Small intestine (tissue), 7 donors: ENCODE data around the gene ANTXR1. TPM values are rescaled to one million over a fixed set of nuclear protein-coding genes. Genes with fewer than 3 reads are reported as not detected.

ENCODE experiments used
- DNase-seq, 2 donors: peaks; one replicate each; pipeline versions ENCODE4 v3.0.0 to v3.0.0-alpha.2; 2013
- FAIRE-seq: peaks from 2 replicates; lab custom pipeline; 2012; peaks lifted over from hg19 to GRCh38; lab: Jason Lieb, UNC
- H3K27ac ChIP-seq, 3 donors: one replicate each; pipeline ENCODE4 v1.5.1; 2013; ENCODE audit warnings: low read length in 2 of 3, mild to moderate bottlenecking in 2 of 3, control low read depth in 1 of 3, inconsistent platforms in 1 of 3, low read depth in 1 of 3, moderate library complexity in 1 of 3
- H3K27me3 ChIP-seq, 3 donors: one replicate each; pipeline ENCODE4 v1.6.1; 2013; ENCODE audit warnings: low read length in 3 of 3, inconsistent platforms in 1 of 3; ENCODE audit not compliant: control insufficient read depth in 3 of 3, insufficient read depth in 3 of 3
- H3K36me3 ChIP-seq, 3 donors: one replicate each; pipeline ENCODE4 v1.6.1; 2013; ENCODE audit warnings: low read length in 3 of 3, inconsistent platforms in 1 of 3, low read depth in 1 of 3, mild to moderate bottlenecking in 1 of 3, moderate library complexity in 1 of 3; ENCODE audit not compliant: control insufficient read depth in 3 of 3, insufficient read depth in 2 of 3
- H3K4me1 ChIP-seq, 3 donors: one replicate each; pipeline ENCODE4 v1.6.1; 2013; ENCODE audit warnings: low read length in 2 of 3, inconsistent platforms in 1 of 3, low read depth in 1 of 3, mild to moderate bottlenecking in 1 of 3, moderate library complexity in 1 of 3; ENCODE audit not compliant: control insufficient read depth in 3 of 3, insufficient read depth in 2 of 3
- H3K4me3 ChIP-seq, 3 donors: one replicate each; pipeline ENCODE4 v1.5.1; 2013; ENCODE audit warnings: low read length in 3 of 3, control low read depth in 1 of 3, inconsistent platforms in 1 of 3, low read depth in 1 of 3, mild to moderate bottlenecking in 1 of 3, moderate library complexity in 1 of 3
- H3K9me3 ChIP-seq, 2 donors: one replicate each; pipeline ENCODE4 v1.6.1; 2013; ENCODE audit warnings: low read depth in 1 of 2, low read length in 1 of 2; ENCODE audit not compliant: control insufficient read depth in 2 of 2, insufficient read depth in 1 of 2
- WGBS, 3 donors: extraction: QIAGEN DNeasy Blood & Tissue Kit; methylation state at CpG; one replicate each; pipeline ENCODE4 v1.1.7; 2013; 5-methylcytosine and 5-hydroxymethylcytosine counted together
- polyA plus RNA-seq, 4 donors: library from polyadenylated mRNA; stranded (reverse) in 3 of 4; unstranded in 1 of 4; fragments of 200-250 nt in 3 of 4; fragments of 120-200 nt in 1 of 4; gene quantifications; one replicate each; pipeline versions ENCODE4 v1.2.1 to v1.2.3, GENCODE V29; 2013
- donor health status: healthy with polysubstance abuse.
- donor health status: control.
- donor health status: control.
- donor health status: Bipolar disorder and iron deficiency.
- donor health status: healthy.

Gene ANTXR1
- polyA plus RNA-seq, 4 donors, result 0.22 to 13.0 (median 7.2) TPM

DNA sequence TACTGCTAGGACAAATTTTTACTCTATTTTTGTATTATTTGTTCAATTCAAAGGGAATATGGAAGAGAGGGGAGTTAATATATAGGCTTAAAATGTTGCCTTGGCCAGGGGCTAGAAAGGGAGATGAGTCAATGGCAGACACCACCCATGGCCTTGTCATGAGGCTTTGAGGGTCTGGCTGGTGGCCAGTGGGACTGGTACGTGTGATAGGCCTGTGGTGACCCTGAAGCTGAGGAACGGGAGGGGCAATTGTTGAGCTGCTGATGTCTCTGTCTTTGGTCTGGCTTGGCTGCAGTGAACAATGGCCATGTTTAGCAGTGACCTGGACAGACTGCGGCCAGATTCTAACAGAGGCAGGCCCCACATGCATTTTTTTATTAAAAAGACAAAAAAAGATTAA, 20.0 kb upstream of the ANTXR1 start:
- no peak for FAIRE-seq
- H3K9me3 ChIP-seq, result no peaks in the 10 kb centered on the region
- no peak overlapping the region for H3K27ac ChIP-seq
- H3K27me3 ChIP-seq, result peaks cover 0 to 4% (median 0%) of the 10 kb centered on the region in 3 donors
- 52 to 79% (median 68%) methylated on average over 3 of the region's 3 CpGs for WGBS, 3 donors
- no peak overlapping the region for H3K4me3 ChIP-seq
- no peak for DNase-seq
- no peaks in the 10 kb centered on the region for H3K4me1 ChIP-seq
- no peaks in the 10 kb centered on the region for H3K36me3 ChIP-seq

DNA sequence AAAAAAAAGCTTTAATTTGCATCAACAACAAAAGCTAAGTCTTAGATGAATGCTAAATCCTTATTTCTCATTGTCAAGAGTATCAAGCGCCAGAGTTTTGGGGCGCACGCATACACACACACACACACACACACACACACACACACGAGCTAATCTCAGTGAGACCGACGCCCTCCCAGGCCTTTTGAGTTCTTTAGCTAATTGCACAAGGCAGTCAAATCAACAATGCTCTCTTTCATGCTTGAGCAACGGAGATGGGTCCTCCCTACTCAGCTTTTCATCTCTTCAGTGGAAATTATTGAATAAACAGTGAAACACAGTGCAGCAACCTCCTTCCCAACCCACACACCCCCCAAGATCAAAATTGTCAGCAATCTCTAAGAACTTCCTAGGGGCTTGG, 19.3 kb upstream of the ANTXR1 start:
- H3K4me1 ChIP-seq, result no peaks in the 10 kb centered on the region
- peaks cover 0 to 4% (median 0%) of the 10 kb centered on the region in 3 donors for H3K27me3 ChIP-seq
- FAIRE-seq (no peak), DNase-seq (no peak)
- no peak overlapping the region for H3K27ac ChIP-seq
- no peaks in the 10 kb centered on the region for H3K9me3 ChIP-seq
- 46 to 69% (median 54%) methylated on average over 7 of the region's 7 CpGs for WGBS, 3 donors
- H3K4me3 ChIP-seq, result no peak overlapping the region
- no peaks in the 10 kb centered on the region for H3K36me3 ChIP-seq

DNA sequence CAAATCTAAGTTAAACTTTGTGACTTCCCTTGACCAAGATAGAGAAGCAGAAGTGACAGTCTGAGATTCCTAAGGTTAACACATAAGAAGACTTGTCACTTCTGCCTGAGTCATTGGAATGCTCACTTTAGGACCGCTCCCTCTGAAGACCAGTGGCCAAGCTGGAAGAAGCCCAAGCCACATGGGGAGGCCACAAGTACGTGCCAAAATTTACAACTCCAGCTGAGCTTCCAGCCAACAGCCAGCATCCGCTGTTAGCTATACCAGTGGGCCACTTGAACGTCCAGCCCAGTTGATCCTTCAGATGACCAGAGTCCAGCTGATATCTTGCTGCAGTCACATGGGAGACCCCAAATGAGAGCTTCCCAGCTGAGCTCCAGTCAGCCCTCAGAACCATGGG, 18.1 kb upstream of the ANTXR1 start:
- FAIRE-seq (no peak), DNase-seq (no peak)
- H3K9me3 ChIP-seq, result no peaks in the 10 kb centered on the region
- no peaks in the 10 kb centered on the region for H3K27me3 ChIP-seq
- no peaks in the 10 kb centered on the region for H3K36me3 ChIP-seq
- H3K4me3 ChIP-seq, result no peak overlapping the region
- WGBS, 3 donors, result 58 to 73% (median 67%) methylated on average over 4 of the region's 4 CpGs
- H3K27ac ChIP-seq, result no peak overlapping the region
- no peaks in the 10 kb centered on the region for H3K4me1 ChIP-seq

DNA sequence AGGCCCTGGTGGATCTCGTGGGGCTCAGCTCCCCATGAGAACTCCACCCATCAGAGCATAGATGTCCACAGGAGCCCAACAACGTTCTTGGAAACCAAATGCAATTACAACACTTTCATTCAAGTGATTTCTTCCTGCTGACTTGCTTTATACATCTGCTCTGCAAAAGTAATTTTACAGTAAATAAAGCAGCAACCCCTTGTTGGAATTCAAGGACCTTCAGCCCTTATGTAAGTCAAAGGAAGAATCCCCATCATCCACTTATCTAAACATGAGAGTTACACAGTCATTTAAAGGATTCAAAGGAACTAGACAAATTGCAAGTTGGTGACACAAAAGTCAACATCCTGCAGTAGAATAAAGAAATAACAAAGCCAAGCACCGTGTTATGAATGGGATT, 17.1 kb upstream of the ANTXR1 start:
- no peak overlapping the region for H3K4me3 ChIP-seq
- no peaks in the 10 kb centered on the region for H3K4me1 ChIP-seq
- FAIRE-seq (no peak), DNase-seq (no peak)
- H3K27me3 ChIP-seq, result no peaks in the 10 kb centered on the region
- H3K36me3 ChIP-seq, result no peaks in the 10 kb centered on the region
- no peaks in the 10 kb centered on the region for H3K9me3 ChIP-seq
- whole genome bisulfite sequencing, 3 donors, result 40 to 43% (median 42%) methylated on average over 3 of the region's 3 CpGs
- H3K27ac ChIP-seq, result no peak overlapping the region

DNA sequence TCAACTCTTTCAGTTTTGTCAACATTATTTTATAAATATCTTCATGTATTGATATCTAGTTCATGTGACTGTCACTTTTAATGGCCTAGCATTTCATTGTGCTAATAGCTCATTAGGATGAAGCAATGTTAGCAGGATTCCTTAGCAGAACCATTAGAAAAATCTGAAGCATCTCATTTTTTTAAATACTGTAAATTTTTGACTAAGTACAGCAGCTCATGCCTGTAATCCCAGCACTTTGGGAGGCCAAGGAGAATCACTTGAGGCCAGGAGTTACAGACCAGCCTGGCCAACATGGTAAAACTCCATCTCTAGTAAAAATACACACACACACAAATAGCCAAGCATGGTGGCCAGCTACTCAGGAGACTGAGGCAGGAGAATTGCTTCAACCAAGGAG, 15.6 kb upstream of the ANTXR1 start:
- no peaks in the 10 kb centered on the region for H3K36me3 ChIP-seq
- H3K4me3 ChIP-seq, result no peak overlapping the region
- no peak overlapping the region for H3K27ac ChIP-seq
- no peaks in the 10 kb centered on the region for H3K9me3 ChIP-seq
- H3K4me1 ChIP-seq, result no peaks in the 10 kb centered on the region
- FAIRE-seq, result no peak
- DNase-seq, result no peak
- no peaks in the 10 kb centered on the region for H3K27me3 ChIP-seq

DNA sequence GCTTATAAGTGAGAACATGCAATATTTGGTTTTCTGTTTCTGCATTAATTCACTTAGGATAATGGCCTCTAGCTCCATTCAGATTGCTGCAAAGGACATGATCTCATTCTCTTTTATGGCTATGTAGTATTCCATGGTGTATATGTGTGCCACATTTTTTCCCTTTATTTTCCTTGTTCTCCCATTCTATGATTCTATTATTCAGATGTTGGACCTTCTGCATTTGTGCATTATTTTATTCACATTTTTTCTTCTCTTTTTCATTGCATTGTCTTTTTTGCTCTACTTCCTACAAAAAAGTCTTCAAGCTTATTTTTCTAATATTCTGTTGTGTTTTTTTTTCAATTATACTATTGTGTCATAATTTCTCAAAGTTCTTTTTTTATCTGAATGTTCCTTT, 11.1 kb upstream of the ANTXR1 start:
- no peaks in the 10 kb centered on the region for H3K9me3 ChIP-seq
- H3K4me1 ChIP-seq, result no peaks in the 10 kb centered on the region
- H3K27me3 ChIP-seq, result no peaks in the 10 kb centered on the region
- H3K36me3 ChIP-seq, result no peaks in the 10 kb centered on the region
- FAIRE-seq (no peak), DNase-seq (no peak)
- H3K4me3 ChIP-seq, result no peak overlapping the region
- no peak overlapping the region for H3K27ac ChIP-seq

DNA sequence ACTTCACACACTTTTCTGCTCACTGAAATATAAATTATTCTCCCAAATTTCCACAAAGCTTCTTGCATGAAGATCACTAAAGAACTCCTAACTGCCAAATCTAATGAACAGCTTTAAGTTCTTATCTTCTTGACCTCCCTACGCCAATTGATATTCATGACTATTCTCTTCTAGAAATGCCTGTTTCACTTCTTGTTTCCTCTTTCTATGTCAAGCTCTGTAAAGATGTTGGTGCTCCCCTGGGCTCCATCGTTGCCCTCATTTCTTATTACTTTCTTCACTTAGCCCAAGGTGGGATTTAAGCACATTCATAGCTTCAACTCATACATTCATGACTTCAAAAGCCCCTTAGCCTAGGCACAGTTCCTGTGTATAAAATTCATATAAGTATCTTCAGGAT, 9.2 kb upstream of the ANTXR1 start:
- Histone ChIP-seq H3K4me1 (no peaks in the 10 kb centered on the region), H3K27me3 (no peaks in the 10 kb centered on the region), H3K36me3 (no peaks in the 10 kb centered on the region), H3K27ac (no peak overlapping the region), H3K4me3 (no peak overlapping the region), H3K9me3 (no peaks in the 10 kb centered on the region)
- DNase-seq, result no peak
- 81 to 88% (median 81%) methylated on average over 2 of the region's 2 CpGs for whole genome bisulfite sequencing, 3 donors
- no peak for FAIRE-seq

DNA sequence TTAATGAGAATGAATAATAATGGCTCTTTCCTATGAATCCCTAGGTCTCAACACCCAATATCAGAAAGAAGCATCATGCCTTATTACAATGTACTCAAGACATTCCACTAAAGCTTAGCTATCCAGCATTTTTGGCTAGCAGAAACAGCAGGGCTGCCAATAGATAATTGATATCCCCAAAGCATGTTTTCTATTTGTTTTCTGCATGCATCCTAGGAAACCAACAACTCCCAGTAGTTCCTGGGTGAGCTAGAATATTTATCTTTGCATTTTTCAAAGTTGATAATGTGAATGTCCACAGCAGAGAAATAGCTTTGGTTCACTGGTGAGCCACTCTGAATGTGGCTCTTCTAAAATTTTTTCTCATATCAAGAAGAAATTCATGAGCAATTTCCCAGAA, 5.8 kb upstream of the ANTXR1 start:
- Histone ChIP-seq H3K27me3 (peaks cover 0 to 13% (median 0%) of the 10 kb centered on the region in 3 donors), H3K4me1 (no peaks in the 10 kb centered on the region), H3K27ac (no peak overlapping the region), H3K36me3 (no peaks in the 10 kb centered on the region), H3K9me3 (no peaks in the 10 kb centered on the region), H3K4me3 (no peak overlapping the region)
- DNase-seq (no peak), FAIRE-seq (no peak)

DNA sequence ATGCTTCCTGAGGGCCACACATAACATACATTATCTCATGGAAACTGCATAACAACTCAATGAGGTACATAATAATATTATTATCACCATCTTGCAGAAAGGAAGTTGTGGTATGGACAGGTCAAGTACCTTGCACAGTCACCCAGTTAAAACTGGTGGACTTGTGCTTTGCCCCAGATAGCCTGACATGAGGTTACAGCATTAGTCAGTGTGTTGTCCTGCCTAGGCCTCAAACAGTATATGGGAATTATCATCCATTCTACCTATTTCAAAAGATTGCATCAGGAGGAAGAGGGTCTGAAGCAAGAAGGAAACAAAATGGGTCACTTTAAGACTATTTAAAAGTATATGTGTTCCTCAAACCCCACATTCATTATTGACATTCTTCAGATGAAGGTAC, 5.4 kb upstream of the ANTXR1 start:
- peaks cover 0 to 17% (median 0%) of the 10 kb centered on the region in 3 donors for H3K27me3 ChIP-seq
- no peak overlapping the region for H3K4me3 ChIP-seq
- H3K4me1 ChIP-seq, result no peaks in the 10 kb centered on the region
- DNase-seq, result no peak
- H3K27ac ChIP-seq, result no peak overlapping the region
- no peaks in the 10 kb centered on the region for H3K36me3 ChIP-seq
- no peaks in the 10 kb centered on the region for H3K9me3 ChIP-seq
- no peak for FAIRE-seq
